Esophagus mucosa (tissue), 1 donor: ENCODE measurements around the gene ADARB2. TPM values are rescaled to one million over a fixed set of nuclear protein-coding genes. Genes with fewer than 3 reads are reported as not detected.
A peak's percentile ranks its signal among the peaks of the same experiment; 100 is the strongest.

ENCODE experiments used
- ATAC-seq: fragments of 200-7000 bp; cut with Tn5 transposase; one replicate; pipeline ENCODE4 v1.9.1; 2020
- total RNA-seq: library from RNA; stranded (reverse); gene quantifications from one replicate; pipeline ENCODE4 v1.2.4, GENCODE V29; 2023
- donor health status: DM: yes; HTN: yes; CAD: no.

ADARB2 gene
- total RNA-seq, 1 donor from 2014 or later, result 0.20 TPM

GRCh38 chr10:1684991-1685390, 52.3 kb downstream of the ADARB2 start:
- ATAC-seq, result no peak

- no peak for ATAC-seq
Measured at GRCh38 chr10:1683649-1684048, 53.7 kb downstream of the ADARB2 start.

- no peak for ATAC-seq
Measured at GRCh38 chr10:1679821-1680650, 57.3 kb downstream of the ADARB2 start.

GRCh38 chr10:1678084-1678483, 59.2 kb downstream of the ADARB2 start:
- ATAC-seq, result no peak

GRCh38 chr10:1677307-1677939, 59.9 kb downstream of the ADARB2 start:
- ATAC-seq, result no peak

GRCh38 chr10:1674501-1674900, 62.8 kb downstream of the ADARB2 start:
- no peak for ATAC-seq

GRCh38 chr10:1673568-1674345, 63.6 kb downstream of the ADARB2 start:
- no peak for ATAC-seq

- ATAC-seq, result no peak
Measured at GRCh38 chr10:1672001-1672781, 65.1 kb downstream of the ADARB2 start.

GRCh38 chr10:1671366-1672000, 65.8 kb downstream of the ADARB2 start:
- no peak for ATAC-seq

GRCh38 chr10:1670541-1671365, 66.6 kb downstream of the ADARB2 start:
- ATAC-seq, result peak; percentile 75

GRCh38 chr10:1669433-1669832, 67.9 kb downstream of the ADARB2 start:
- ATAC-seq, result no peak

GRCh38 chr10:1668399-1668798, 68.9 kb downstream of the ADARB2 start:
- ATAC-seq, result no peak

- ATAC-seq, result no peak
Measured at GRCh38 chr10:1667392-1667791, 69.9 kb downstream of the ADARB2 start.

GRCh38 chr10:1666147-1666546, 71.2 kb downstream of the ADARB2 start:
- no peak for ATAC-seq

GRCh38 chr10:1665681-1666080, 71.6 kb downstream of the ADARB2 start:
- ATAC-seq, result no peak

GRCh38 chr10:1665021-1665661, 72.2 kb downstream of the ADARB2 start:
- ATAC-seq, result no peak

GRCh38 chr10:1664333-1664964, 72.9 kb downstream of the ADARB2 start:
- no peak for ATAC-seq

- no peak for ATAC-seq
Measured at GRCh38 chr10:1663226-1663625, 74.1 kb downstream of the ADARB2 start.

GRCh38 chr10:1662438-1663025, 74.8 kb downstream of the ADARB2 start:
- no peak for ATAC-seq
